HepG2 (cell line): Measurements from ENCODE around the gene SRRM2. TPM values are rescaled to one million over a fixed set of nuclear protein-coding genes. Genes with fewer than 3 reads are reported as not detected.

ENCODE experiments used
- BCL6 ChIP-seq: IDR thresholded peaks from 2 replicates; pipeline ENCODE4 v1.6.1; 2016; ENCODE audit warnings: missing genetic modification reagents, missing compliant biosample characterization
- CEBPG ChIP-seq: IDR thresholded peaks from 2 replicates; pipeline ENCODE4 v1.6.1; 2016
- EHMT2 ChIP-seq: fragments of 200-600 bp; sonication (generic); IDR thresholded peaks from 2 replicates; pipeline ENCODE4 v1.7.0; 2017; ENCODE audit warnings: antibody characterized with exemption, low read depth, low read length, borderline replicate concordance
- GTF3A ChIP-seq: sonication (generic); formaldehyde crosslinking; conservative IDR thresholded peaks from 2 replicates; pipeline ENCODE4 v1.4.0; 2020; ENCODE audit warnings: mild to moderate bottlenecking, missing genetic modification reagents
- KDM5B ChIP-seq: sonication (generic); formaldehyde crosslinking; IDR thresholded peaks from 2 replicates; pipeline ENCODE4 v1.4.0; 2020; ENCODE audit warnings: missing genetic modification reagents, mild to moderate bottlenecking, borderline replicate concordance
- MED1 ChIP-seq: sonication (generic); formaldehyde crosslinking; IDR thresholded peaks from 2 replicates; pipeline ENCODE4 v1.4.0; 2020; ENCODE audit warnings: missing genetic modification reagents
- NFE2 ChIP-seq: sonication (generic); formaldehyde crosslinking; IDR thresholded peaks from 2 replicates; pipeline ENCODE4 v1.4.0; 2020; ENCODE audit warnings: missing genetic modification reagents
- SMARCE1 ChIP-seq: fragments of 450-650 bp; IDR thresholded peaks from 2 replicates; pipeline ENCODE4 v1.6.1; 2017; ENCODE audit warnings: borderline replicate concordance
- SMYD3 ChIP-seq: sonication (generic); formaldehyde crosslinking; IDR thresholded peaks from 2 replicates; pipeline ENCODE4 v1.8.1; 2023; ENCODE audit warnings: mild to moderate bottlenecking, missing genetic modification reagents
- STAG1 ChIP-seq: sonication (generic); formaldehyde crosslinking; IDR thresholded peaks from 2 replicates; pipeline ENCODE4 v1.4.0; 2020; ENCODE audit warnings: missing genetic modification reagents
- TARDBP ChIP-seq: sonication (generic); formaldehyde crosslinking; IDR thresholded peaks from 2 replicates; pipeline ENCODE4 v1.8.0; 2022; ENCODE audit warnings: mild to moderate bottlenecking, missing genetic modification reagents
- TCF7 ChIP-seq: sonication (generic); IDR thresholded peaks from 2 replicates; pipeline ENCODE4 v1.6.1; 2016; ENCODE audit warnings: antibody characterized with exemption, low read depth
- ZNF253 ChIP-seq: sonication (generic); formaldehyde crosslinking; IDR thresholded peaks from 2 replicates; pipeline ENCODE4 v1.8.0; 2022; ENCODE audit warnings: mild to moderate bottlenecking, missing genetic modification reagents, borderline replicate concordance
- ZNF282 ChIP-seq: fragments of 450-650 bp; IDR thresholded peaks from 2 replicates; pipeline ENCODE4 v1.6.1; 2018; ENCODE audit not compliant: partially characterized antibody
- ZNF354B ChIP-seq: sonication (generic); formaldehyde crosslinking; IDR thresholded peaks from 2 replicates; pipeline ENCODE4 v1.8.0; 2022; ENCODE audit warnings: mild to moderate bottlenecking, missing genetic modification reagents
- ZNF546 ChIP-seq: sonication (generic); formaldehyde crosslinking; conservative IDR thresholded peaks from 2 replicates; pipeline ENCODE4 v1.8.1; 2023; ENCODE audit warnings: mild to moderate bottlenecking, missing genetic modification reagents
- ZNF577 ChIP-seq: sonication (generic); formaldehyde crosslinking; IDR thresholded peaks from 2 replicates; pipeline ENCODE4 v1.4.0; 2020; ENCODE audit warnings: mild to moderate bottlenecking, low read depth, missing genetic modification reagents, borderline replicate concordance
- ZNF672 ChIP-seq: sonication (generic); formaldehyde crosslinking; IDR thresholded peaks from 2 replicates; pipeline ENCODE4 v1.8.1; 2022; ENCODE audit warnings: missing genetic modification reagents
- ZNF788 ChIP-seq: sonication (generic); formaldehyde crosslinking; IDR thresholded peaks from 2 replicates; pipeline ENCODE4 v1.5.0; 2020; ENCODE audit warnings: mild to moderate bottlenecking, missing genetic modification reagents, borderline replicate concordance
- ZSCAN20 ChIP-seq: sonication (generic); formaldehyde crosslinking; IDR thresholded peaks from 2 replicates; pipeline ENCODE4 v1.4.0; 2020; ENCODE audit warnings: missing genetic modification reagents, mild to moderate bottlenecking, borderline replicate concordance
- polyA plus RNA-seq, 8 experiments: library from polyadenylated mRNA; depleted of rRNA in 3 of 8; stranded (reverse) in 7 of 8; unstranded in 1 of 8; fragments of >200 nt; fragmentation: Illumina TruSeq in 4 of 8; extraction: Trizol in 4 of 8; gene quantifications; 2 replicates each; pipeline versions ENCODE4 v1.2.1 to v1.2.3, GENCODE V29; 2011 to 2016; ENCODE audit warnings: low read depth in 4 of 8, missing spikeins in 1 of 8, mixed read lengths in 1 of 8; ENCODE audit not compliant: insufficient read depth in 1 of 8
- total RNA-seq, 5 experiments: library from RNA; depleted of rRNA; stranded (reverse); fragments of >200 nt; fragmentation: Illumina TruSeq; extraction: Trizol; gene quantifications; 2 replicates each; pipeline ENCODE4 v1.2.3, GENCODE V29; 2016; ENCODE audit warnings: low read depth in 1 of 5
- TF ChIP-seq, protein P1 (sequence below): sonication (generic); formaldehyde crosslinking; IDR thresholded peaks from 2 replicates; pipeline ENCODE4 v1.4.0; 2020; ENCODE audit warnings: missing genetic modification reagents, borderline replicate concordance
- TF ChIP-seq, protein P2 (sequence below): IDR thresholded peaks from 2 replicates; pipeline ENCODE4 v1.4.0; 2020; ENCODE audit warnings: mild to moderate bottlenecking, missing genetic modification reagents
- TF ChIP-seq, protein P3 (sequence below): sonication (generic); formaldehyde crosslinking; IDR thresholded peaks from 2 replicates; pipeline ENCODE4 v1.4.0; 2020; ENCODE audit warnings: missing genetic modification reagents

The SRRM2 gene
- total and polyA plus RNA-seq, 2 of the 13 experiments (the other 11 are each of a cell fraction or from before 2014, with no cell fraction given), result 50.4 to 112 TPM

DNA sequence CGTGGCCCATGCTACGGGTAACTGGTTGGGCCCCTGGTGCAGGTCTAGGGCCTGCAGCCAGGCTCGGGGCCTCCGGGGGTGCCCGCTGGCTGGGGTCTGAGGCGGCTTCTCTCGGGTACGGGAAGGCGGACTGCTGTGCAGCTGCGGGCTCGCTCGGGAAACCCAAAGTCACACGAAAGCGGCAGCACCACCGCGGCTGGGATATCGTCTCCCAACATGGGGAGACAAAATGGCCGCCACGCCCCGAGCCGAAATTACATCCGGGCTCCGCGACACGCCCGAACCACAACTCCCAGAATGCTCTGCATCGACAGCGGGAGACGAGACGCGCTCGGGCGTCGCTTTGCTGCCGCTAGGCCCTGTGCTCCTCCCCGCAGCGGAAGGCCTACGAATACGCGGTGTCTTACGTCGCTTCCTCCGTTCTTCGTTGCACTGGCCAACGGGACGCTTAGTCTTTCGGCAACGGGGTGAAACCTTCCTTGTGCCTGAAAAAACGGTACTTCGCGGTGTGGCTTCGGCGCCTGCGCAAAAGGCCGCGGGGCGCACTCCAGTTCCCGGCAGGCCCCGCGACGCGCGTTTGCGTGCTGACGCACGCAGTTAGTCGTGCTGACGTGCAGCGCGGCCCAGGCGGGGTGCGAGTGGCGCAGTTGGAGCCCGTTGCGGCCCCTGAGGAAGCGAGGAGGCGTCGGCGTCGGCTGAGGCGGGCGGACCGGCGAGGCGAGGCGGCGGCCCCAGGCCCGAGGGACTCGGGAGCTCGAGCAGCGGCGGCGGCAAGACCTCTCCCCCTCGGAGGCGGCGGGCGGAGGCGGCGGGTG is at the start of gene SRRM2 (continued):
- TF ChIP-seq GTF3A (CRISPR knock-in tag), result 0 out of 2 replicates have a peak, but pooled peaks have one; percentile 35
- no peak for TF ChIP-seq CEBPG (CRISPR knock-in tag)
- TF ChIP-seq ZNF253 (CRISPR knock-in tag), result peak; percentile 82
- no peak for TF ChIP-seq SMARCE1
- TF ChIP-seq, protein P1, sequence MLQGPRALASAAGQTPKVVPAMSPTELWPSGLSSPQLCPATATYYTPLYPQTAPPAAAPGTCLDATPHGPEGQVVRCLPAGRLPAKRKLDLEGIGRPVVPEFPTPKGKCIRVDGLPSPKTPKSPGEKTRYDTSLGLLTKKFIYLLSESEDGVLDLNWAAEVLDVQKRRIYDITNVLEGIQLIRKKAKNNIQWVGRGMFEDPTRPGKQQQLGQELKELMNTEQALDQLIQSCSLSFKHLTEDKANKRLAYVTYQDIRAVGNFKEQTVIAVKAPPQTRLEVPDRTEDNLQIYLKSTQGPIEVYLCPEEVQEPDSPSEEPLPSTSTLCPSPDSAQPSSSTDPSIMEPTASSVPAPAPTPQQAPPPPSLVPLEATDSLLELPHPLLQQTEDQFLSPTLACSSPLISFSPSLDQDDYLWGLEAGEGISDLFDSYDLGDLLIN, result peak; percentile 21; the same call in 1 of the 2 replicates
- TF ChIP-seq, protein P2, sequence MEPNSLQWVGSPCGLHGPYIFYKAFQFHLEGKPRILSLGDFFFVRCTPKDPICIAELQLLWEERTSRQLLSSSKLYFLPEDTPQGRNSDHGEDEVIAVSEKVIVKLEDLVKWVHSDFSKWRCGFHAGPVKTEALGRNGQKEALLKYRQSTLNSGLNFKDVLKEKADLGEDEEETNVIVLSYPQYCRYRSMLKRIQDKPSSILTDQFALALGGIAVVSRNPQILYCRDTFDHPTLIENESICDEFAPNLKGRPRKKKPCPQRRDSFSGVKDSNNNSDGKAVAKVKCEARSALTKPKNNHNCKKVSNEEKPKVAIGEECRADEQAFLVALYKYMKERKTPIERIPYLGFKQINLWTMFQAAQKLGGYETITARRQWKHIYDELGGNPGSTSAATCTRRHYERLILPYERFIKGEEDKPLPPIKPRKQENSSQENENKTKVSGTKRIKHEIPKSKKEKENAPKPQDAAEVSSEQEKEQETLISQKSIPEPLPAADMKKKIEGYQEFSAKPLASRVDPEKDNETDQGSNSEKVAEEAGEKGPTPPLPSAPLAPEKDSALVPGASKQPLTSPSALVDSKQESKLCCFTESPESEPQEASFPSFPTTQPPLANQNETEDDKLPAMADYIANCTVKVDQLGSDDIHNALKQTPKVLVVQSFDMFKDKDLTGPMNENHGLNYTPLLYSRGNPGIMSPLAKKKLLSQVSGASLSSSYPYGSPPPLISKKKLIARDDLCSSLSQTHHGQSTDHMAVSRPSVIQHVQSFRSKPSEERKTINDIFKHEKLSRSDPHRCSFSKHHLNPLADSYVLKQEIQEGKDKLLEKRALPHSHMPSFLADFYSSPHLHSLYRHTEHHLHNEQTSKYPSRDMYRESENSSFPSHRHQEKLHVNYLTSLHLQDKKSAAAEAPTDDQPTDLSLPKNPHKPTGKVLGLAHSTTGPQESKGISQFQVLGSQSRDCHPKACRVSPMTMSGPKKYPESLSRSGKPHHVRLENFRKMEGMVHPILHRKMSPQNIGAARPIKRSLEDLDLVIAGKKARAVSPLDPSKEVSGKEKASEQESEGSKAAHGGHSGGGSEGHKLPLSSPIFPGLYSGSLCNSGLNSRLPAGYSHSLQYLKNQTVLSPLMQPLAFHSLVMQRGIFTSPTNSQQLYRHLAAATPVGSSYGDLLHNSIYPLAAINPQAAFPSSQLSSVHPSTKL, result peak; percentile 8; the same call in 1 of the 2 replicates
- no peak for TF ChIP-seq ZNF282
- no peak for TF ChIP-seq EHMT2
- TF ChIP-seq BCL6, result no peak
- TF ChIP-seq KDM5B (CRISPR knock-in tag), result peak; percentile 96
- TF ChIP-seq TARDBP (CRISPR knock-in tag), result no peak
- peak; percentile 74; the same call in 1 of the 2 replicates for TF ChIP-seq ZNF354B
- peak; percentile 48; the same call in 1 of the 2 replicates for TF ChIP-seq ZNF672
- TF ChIP-seq ZSCAN20 (CRISPR knock-in tag), result peak; percentile 53; the same call in 1 of the 2 replicates
- 0 out of 2 replicates have a peak, but pooled peaks have one; percentile 14 for TF ChIP-seq ZNF546
- TF ChIP-seq, protein P3, sequence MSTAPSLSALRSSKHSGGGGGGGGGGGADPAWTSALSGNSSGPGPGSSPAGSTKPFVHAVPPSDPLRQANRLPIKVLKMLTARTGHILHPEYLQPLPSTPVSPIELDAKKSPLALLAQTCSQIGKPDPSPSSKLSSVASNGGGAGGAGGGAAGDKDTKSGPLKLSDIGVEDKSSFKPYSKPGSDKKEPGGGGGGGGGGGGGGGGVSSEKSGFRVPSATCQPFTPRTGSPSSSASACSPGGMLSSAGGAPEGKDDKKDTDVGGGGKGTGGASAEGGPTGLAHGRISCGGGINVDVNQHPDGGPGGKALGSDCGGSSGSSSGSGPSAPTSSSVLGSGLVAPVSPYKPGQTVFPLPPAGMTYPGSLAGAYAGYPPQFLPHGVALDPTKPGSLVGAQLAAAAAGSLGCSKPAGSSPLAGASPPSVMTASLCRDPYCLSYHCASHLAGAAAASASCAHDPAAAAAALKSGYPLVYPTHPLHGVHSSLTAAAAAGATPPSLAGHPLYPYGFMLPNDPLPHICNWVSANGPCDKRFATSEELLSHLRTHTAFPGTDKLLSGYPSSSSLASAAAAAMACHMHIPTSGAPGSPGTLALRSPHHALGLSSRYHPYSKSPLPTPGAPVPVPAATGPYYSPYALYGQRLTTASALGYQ, result peak; percentile 86; the same call in 1 of the 2 replicates
- no peak for TF ChIP-seq STAG1 (CRISPR knock-in tag)
- TF ChIP-seq MED1 (CRISPR knock-in tag), result peak; percentile 45; the same call in 1 of the 2 replicates
- peak; percentile 22 for TF ChIP-seq ZNF788 (CRISPR knock-in tag)
- no peak for TF ChIP-seq SMYD3 (CRISPR knock-in tag)
- TF ChIP-seq ZNF577 (CRISPR knock-in tag), result no peak; the same call in 1 of the 2 replicates
- TF ChIP-seq TCF7, result no peak
- TF ChIP-seq NFE2 (CRISPR knock-in tag), result no peak
